Activated naive CD4-positive, alpha-beta T cell treated with anti-CD3 and anti-CD28 coated beads, Interleukin-2, amount 10 ng/mL, durations not matched to agents 5 hours and 36 hours (primary cell): ENCODE data around the gene AP3B2. TPM values are rescaled to one million over a fixed set of nuclear protein-coding genes. Genes with fewer than 3 reads are reported as not detected.

Source experiments
- total RNA-seq, 2 experiments: library from RNA; stranded (reverse); gene quantifications; one replicate each; pipeline ENCODE4 v1.2.3, GENCODE V29; 2021

Gene AP3B2, protein sequence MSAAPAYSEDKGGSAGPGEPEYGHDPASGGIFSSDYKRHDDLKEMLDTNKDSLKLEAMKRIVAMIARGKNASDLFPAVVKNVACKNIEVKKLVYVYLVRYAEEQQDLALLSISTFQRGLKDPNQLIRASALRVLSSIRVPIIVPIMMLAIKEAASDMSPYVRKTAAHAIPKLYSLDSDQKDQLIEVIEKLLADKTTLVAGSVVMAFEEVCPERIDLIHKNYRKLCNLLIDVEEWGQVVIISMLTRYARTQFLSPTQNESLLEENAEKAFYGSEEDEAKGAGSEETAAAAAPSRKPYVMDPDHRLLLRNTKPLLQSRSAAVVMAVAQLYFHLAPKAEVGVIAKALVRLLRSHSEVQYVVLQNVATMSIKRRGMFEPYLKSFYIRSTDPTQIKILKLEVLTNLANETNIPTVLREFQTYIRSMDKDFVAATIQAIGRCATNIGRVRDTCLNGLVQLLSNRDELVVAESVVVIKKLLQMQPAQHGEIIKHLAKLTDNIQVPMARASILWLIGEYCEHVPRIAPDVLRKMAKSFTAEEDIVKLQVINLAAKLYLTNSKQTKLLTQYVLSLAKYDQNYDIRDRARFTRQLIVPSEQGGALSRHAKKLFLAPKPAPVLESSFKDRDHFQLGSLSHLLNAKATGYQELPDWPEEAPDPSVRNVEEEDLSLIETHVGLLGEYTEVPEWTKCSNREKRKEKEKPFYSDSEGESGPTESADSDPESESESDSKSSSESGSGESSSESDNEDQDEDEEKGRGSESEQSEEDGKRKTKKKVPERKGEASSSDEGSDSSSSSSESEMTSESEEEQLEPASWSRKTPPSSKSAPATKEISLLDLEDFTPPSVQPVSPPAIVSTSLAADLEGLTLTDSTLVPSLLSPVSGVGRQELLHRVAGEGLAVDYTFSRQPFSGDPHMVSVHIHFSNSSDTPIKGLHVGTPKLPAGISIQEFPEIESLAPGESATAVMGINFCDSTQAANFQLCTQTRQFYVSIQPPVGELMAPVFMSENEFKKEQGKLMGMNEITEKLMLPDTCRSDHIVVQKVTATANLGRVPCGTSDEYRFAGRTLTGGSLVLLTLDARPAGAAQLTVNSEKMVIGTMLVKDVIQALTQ
- not detected for total RNA-seq

DNA sequence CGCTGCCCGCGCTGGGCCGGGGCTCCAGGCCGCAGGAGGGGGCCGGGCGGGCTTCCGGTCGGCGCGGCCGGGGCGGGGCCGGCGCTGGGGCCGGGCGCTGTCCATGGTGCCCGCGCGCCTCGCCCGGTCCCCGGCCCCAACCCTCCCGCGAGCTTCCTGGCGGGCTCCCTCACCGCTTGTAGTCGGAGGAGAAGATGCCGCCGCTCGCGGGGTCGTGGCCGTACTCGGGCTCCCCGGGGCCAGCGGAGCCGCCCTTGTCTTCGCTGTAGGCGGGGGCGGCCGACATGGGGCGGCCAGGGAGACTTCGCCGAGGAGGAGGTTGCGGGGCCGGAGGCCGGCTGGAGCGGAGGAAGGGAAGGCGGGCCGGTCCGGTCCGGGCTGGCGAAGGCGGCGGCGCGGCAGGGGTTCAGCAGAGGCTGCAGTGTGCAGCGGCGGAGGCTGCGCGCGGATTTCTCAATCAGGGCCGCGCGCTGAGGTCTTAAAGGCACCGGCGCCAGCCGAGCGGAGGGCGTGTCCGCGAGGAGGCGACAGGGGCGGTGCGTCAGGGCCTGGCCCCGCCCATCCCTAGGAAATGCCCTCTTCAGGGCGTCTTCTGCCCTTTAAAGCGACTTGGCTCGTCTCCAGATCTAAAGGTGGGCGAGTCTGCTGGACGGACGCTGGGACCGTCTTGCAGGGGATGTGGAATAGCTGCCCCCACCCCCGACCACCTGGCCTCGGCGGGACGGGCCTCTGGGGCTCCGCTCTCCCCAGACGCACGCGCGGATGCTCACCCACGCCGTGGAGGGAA lies at the start of gene AP3B2:
Gene AP3B2, minus strand, starts transcription at position 455 of the 787 bp plus-strand sequence. Its CDS starts 169 bp downstream, at position 286.

GRCh38 chr15:82647045-82647834 lies 62.4 kb downstream of the AP3B2 start, which contains the start of gene CPEB1:
TSS of gene CPEB1 (minus strand) at chr15:82647363. CDS start at chr15:82628459, 18,904 bp downstream.

Other genes with a start within 250 kb of the AP3B2 start
- gene RPS17, start 169.4 kb downstream of the AP3B2 start, total RNA-seq: 1,000 to 10,000 TPM; 1,822 to 1,872 TPM
- gene CPEB1, start 62.5 kb downstream of the AP3B2 start, total RNA-seq: not detected
- not detected for gene FSD2, start 96.2 kb upstream of the AP3B2 start, total RNA-seq
- 10 to 100 TPM; 16.5 to 17.8 TPM for gene WHAMM, start 99.8 kb upstream of the AP3B2 start, total RNA-seq
- gene HOMER2, start 242.8 kb upstream of the AP3B2 start, total RNA-seq: 10 to 100 TPM; 10.7 to 12.9 TPM